ENCODE data around the gene MRPS17. TPM values are rescaled to one million over a fixed set of nuclear protein-coding genes. Genes with fewer than 3 reads are reported as not detected.

The MRPS17 gene
- total RNA-seq, result 10.9 and 11.5 TPM in 2 replicates

DNA sequence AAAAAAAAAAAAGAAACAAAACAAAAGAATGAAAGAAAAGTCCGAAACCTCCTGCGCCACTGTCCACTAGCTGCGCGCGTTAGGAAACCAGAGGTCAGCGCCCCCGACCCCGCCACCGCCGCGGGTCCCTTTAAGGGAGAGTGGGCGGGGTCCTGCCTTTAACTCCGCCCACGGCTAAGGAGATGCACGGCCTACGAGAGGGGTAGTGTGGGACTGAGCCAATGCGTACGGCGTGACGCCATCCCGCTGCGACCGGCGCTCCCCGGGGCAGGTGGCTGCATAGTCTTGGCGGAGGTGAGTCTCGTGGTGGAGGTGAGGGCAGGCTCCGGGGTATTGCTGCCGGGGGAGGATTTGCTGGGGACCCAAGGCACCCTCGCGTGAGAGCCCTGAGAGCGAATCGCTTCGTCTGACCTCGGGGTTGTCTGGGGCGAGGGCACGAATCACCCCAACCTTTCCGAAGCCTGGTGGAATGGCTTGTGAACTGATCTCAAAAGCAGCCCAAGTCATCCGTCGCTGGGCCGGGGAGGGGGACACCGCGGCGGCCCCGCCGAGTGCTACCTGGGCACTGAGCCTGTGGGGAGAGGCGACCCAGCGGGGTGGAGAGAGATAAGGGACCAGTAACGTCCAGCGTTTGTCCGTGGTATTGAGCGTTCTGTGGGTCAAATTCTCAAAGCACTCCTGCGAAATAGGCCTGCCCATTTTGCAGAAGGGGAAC lies at the start of gene MRPS17:
Gene MRPS17 (plus strand): TSS at position 241 of the 715 bp plus-strand sequence. CDS start 1,319 bp downstream, outside the sequence.

DNA sequence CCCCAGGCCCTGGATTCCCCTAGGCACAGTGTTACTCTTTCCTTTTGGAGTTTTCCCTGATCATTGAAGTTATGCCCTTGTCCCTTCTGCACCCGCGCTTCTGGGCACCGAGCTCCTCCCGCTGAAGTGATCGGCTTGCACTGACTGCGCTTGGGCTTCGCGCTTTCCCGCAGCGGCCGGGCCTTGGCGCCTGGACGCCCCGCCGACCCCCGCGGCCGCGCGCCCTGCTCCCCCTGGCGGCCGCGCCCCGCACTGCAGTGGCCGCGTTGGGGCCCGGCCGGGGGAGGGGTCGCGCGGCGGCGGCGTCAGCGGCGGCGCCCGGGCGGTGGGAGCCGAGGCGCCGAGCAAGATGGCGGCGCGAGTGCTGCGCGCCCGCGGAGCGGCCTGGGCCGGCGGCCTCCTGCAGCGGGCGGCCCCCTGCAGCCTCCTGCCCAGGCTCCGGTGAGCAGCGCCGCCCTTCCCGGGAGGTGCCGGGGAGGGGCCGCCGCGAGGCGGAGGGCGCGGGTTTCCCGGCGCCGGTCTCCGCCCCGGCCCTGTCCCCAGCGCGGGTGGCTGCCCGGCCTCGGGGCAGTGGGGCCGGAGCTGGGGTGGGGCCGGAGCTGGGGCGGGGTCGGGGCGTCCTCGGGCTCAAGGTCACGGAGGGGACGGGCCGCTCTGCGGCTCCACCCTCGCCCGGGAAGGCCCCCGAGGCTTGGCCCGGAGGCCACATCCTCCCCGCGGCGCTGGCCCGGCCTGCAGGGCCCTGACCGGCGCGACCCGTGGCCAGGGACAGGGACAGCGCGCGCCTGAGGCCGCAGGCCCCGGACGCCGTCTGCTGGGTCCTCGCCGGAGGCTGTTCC lies 12.8 kb downstream of the MRPS17 start, which contains the start of gene NIPSNAP2:
Gene NIPSNAP2 (plus strand): TSS at position 325 of the 839 bp plus-strand sequence. CDS start 25 bp downstream, at position 350.

Other genes starting within 250 kb of the MRPS17 start
- not detected in 2 replicates for gene SEPTIN14, start 89.1 kb upstream of the MRPS17 start, total RNA-seq
- 2.7 and 2.8 TPM in 2 replicates for gene ZNF713, start 64.4 kb upstream of the MRPS17 start, total RNA-seq
- 49.2 and 65.5 TPM in 2 replicates for gene NIPSNAP2, start 12.7 kb downstream of the MRPS17 start, total RNA-seq
- 20.9 and 23.9 TPM in 2 replicates for gene PSPH, start 99.6 kb downstream of the MRPS17 start, total RNA-seq
- 136 and 155 TPM in 2 replicates for gene CCT6A, start 99.9 kb downstream of the MRPS17 start, total RNA-seq
- 234 and 250 TPM in 2 replicates for gene SUMF2, start 112.4 kb downstream of the MRPS17 start, total RNA-seq
- 3.7 and 4.6 TPM in 2 replicates for gene PHKG1, start 141.1 kb downstream of the MRPS17 start, total RNA-seq
- 229 and 233 TPM in 2 replicates for gene CHCHD2, start 154.6 kb downstream of the MRPS17 start, total RNA-seq
- not detected in 2 replicates for gene NUPR2, start 164.5 kb downstream of the MRPS17 start, total RNA-seq

Data from articular chondrocyte of knee joint (primary cell).